DMS114 treated with DMSO at 0.1 percent for 48 hours (cell line): ENCODE measurements around the gene GRM4.

Source experiments
- DNase-seq: peaks from one replicate; lab custom pipeline; 2025; ENCODE audit not compliant: unreplicated experiment; lab: John Stamatoyannopoulos, UW

Gene GRM4

GRCh38 chr6:33999567-33999966 is 146.3 kb downstream of the GRM4 start:
- no peak for DNase-seq

GRCh38 chr6:33998660-33999059 is 147.2 kb downstream of the GRM4 start:
- no peak for DNase-seq

- DNase-seq, result no peak
These were observed 148.6 kb downstream of the GRM4 start for GRCh38 chr6:33997265-33997664.

GRCh38 chr6:33996120-33996475 is 149.8 kb downstream of the GRM4 start:
- no peak for DNase-seq

- no peak for DNase-seq
These were observed 150.4 kb downstream of the GRM4 start for GRCh38 chr6:33995309-33996119.

GRCh38 chr6:33994472-33995308 is 151.2 kb downstream of the GRM4 start:
- no peak for DNase-seq

- DNase-seq, result no peak
These were observed 152.0 kb downstream of the GRM4 start for GRCh38 chr6:33993653-33994471.

- no peak for DNase-seq
These were observed 152.8 kb downstream of the GRM4 start for GRCh38 chr6:33993091-33993490.

GRCh38 chr6:33992191-33992590 is 153.7 kb downstream of the GRM4 start:
- no peak for DNase-seq

GRCh38 chr6:33991610-33992009 is 154.3 kb downstream of the GRM4 start:
- no peak for DNase-seq

GRCh38 chr6:33990061-33990541 is 155.8 kb downstream of the GRM4 start:
- no peak for DNase-seq

GRCh38 chr6:33989016-33989854 is 156.7 kb downstream of the GRM4 start:
- no peak for DNase-seq

GRCh38 chr6:33988121-33989015 is 157.5 kb downstream of the GRM4 start:
- DNase-seq, result no peak

- no peak for DNase-seq
These were observed 158.3 kb downstream of the GRM4 start for GRCh38 chr6:33987531-33988021.

GRCh38 chr6:33985947-33986346 is 159.9 kb downstream of the GRM4 start:
- no peak for DNase-seq

- no peak for DNase-seq
These were observed 160.6 kb downstream of the GRM4 start for GRCh38 chr6:33985313-33985751.

- DNase-seq, result no peak
These were observed 161.2 kb downstream of the GRM4 start for GRCh38 chr6:33984466-33985312.
